Testis (tissue), 3 donors: ENCODE measurements around the gene SLC1A1. TPM values are rescaled to one million over a fixed set of nuclear protein-coding genes. Genes with fewer than 3 reads are reported as not detected.

Experiments
- DNase-seq: peaks from one replicate; pipeline ENCODE4 v3.0.0-alpha.2; 2019
- H3K27ac ChIP-seq, 2 donors: fragments of 200-600 bp; sonication (generic); one replicate each; pipeline ENCODE4 v1.5.1; 2019
- H3K27me3 ChIP-seq: fragments of 200-600 bp; sonication (generic); one replicate; pipeline ENCODE4 v1.5.1; 2019
- H3K36me3 ChIP-seq: fragments of 200-600 bp; sonication (generic); one replicate; pipeline ENCODE4 v1.5.1; 2017; ENCODE audit warnings: low read depth; ENCODE audit errors: missing control alignments
- H3K4me1 ChIP-seq: fragments of 200-600 bp; sonication (generic); one replicate; pipeline ENCODE4 v1.5.1; 2019
- H3K4me3 ChIP-seq, 2 donors: fragments of 200-600 bp; sonication (generic); one replicate each; pipeline ENCODE4 v1.5.1; 2017 to 2019
- H3K9me3 ChIP-seq: fragments of 200-600 bp; sonication (generic); one replicate; pipeline ENCODE4 v1.5.1; 2017
- CTCF ChIP-seq, 3 experiments: fragments of 450-650 bp in 2 of 3; fragments of 200-600 bp in 1 of 3; sonication (generic) in 1 of 3; IDR thresholded peaks; one replicate each; pipeline ENCODE4 v1.5.1; 2016 to 2019; ENCODE audit warnings: antibody characterized with exemption in 3 of 3, mild to moderate bottlenecking in 2 of 3, moderate library complexity in 1 of 3
- POLR2A ChIP-seq: fragments of 450-650 bp; IDR thresholded peaks from one replicate; pipeline ENCODE4 v1.6.1; 2017; ENCODE audit warnings: antibody characterized with exemption, mild to moderate bottlenecking, moderate library complexity
- WGBS, 2 donors: methylation state at CpG; one replicate each; pipeline ENCODE4 v1.1.5; 2018; 5-methylcytosine and 5-hydroxymethylcytosine counted together
- intact Hi-C: fragments of 100-400 bp; cut with DNase I; formaldehyde crosslinking; loops from one replicate; pipeline ENCODE4 v1.15.1; 2023; ENCODE audit warnings: low total_unique reads
- polyA plus RNA-seq: library from polyadenylated mRNA; stranded (reverse); fragments of 350-450 nt; fragmentation: Illumina TruSeq; extraction: RNeasy Lipid Tissue Mini Kit (QIAGEN cat#74804); gene quantifications from one replicate; pipeline ENCODE4 v1.2.3, GENCODE V29; 2014; ENCODE audit warnings: low read depth, low replicate concordance; ENCODE audit not compliant: insufficient read depth
- total RNA-seq, 2 donors: library from RNA; depleted of rRNA; stranded (reverse); fragments of >200 nt; gene quantifications; one replicate each; pipeline ENCODE4 v1.2.3, GENCODE V29; 2016

Gene SLC1A1
- total and polyA plus RNA-seq, 3 donors from 2014 or later, result 0.63 to 1.2 (median 1.1) TPM

DNA sequence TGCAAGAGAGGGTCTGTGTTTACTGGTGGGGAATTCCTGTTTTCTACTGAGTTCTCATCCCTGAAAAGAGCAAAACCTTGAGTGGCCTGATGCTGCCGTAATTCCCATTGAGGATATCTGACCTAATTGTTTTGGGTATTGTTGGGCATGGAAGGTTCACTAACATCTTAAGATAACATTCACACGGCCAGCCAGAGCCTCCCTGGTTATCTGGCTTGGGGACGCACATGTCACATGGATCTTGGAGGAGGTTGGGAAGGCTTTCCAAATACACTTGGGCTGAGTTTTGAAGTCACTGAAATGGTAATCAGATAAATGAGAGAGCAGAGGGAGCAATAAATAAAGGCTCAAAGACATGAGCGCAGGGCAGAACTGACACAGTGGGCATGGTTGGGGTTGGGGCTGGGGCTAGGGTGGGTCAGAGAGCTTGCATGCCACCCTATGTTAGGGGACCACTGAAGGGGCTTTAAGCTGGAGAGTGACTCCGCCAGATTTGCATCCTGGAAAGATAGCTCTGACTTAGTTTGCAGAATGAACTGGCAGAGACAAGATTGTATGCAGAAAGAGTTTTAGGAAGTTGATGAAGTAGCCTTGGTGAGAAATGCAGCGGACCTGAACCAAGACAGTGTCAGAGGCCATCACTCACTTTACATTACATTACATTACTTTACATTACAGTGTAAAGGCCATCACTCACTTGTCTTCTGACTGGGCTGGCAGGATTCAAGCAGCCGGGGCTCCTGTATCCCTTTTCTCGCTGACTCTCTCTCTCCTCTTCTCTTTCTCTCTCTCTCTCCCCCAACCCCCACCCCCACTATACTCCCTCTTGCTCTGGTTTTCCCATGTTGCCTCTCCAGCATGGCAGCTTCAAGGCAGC lies 24.2 kb downstream of the SLC1A1 start:
- Histone ChIP-seq H3K4me1 (no peaks in the 10 kb centered on the region), H3K27ac (no peak overlapping the region), H3K36me3 (no peaks in the 10 kb centered on the region), H3K27me3 (no peaks in the 10 kb centered on the region), H3K4me3 (no peak overlapping the region), H3K9me3 (no peaks in the 10 kb centered on the region)
- no peak for DNase-seq
- intact Hi-C loops, result no loop called here
- 61 to 70% methylated on average over 8 of the region's 8 CpGs for WGBS, 2 donors
- no peak for TF ChIP-seq CTCF (IDR thresholded peaks at IDR 0.05)
- no peak for TF ChIP-seq POLR2A

GRCh38 chr9:4515958-4516375 lies 25.7 kb downstream of the SLC1A1 start:
- Histone ChIP-seq H3K9me3 (no peaks in the 10 kb centered on the region), H3K4me1 (no peaks in the 10 kb centered on the region), H3K4me3 (no peak overlapping the region), H3K27ac (no peak overlapping the region), H3K36me3 (no peaks in the 10 kb centered on the region), H3K27me3 (no peaks in the 10 kb centered on the region)
- no peak for TF ChIP-seq CTCF (IDR thresholded peaks at IDR 0.05)
- TF ChIP-seq POLR2A, result no peak
- WGBS, 2 donors, result 59 to 100% methylated on average over 1 of the region's 1 CpG
- no peak for DNase-seq
- intact Hi-C loops, result no loop called here

- intact Hi-C loops, result no loop called here
- Histone ChIP-seq H3K27ac (no peak overlapping the region), H3K4me3 (no peak overlapping the region), H3K27me3 (no peaks in the 10 kb centered on the region), H3K4me1 (no peaks in the 10 kb centered on the region), H3K36me3 (no peaks in the 10 kb centered on the region), H3K9me3 (no peaks in the 10 kb centered on the region)
- 75 to 86% methylated on average over 6 of the region's 6 CpGs for WGBS, 2 donors
- DNase-seq, result no peak
- TF ChIP-seq POLR2A (no peak), CTCF (IDR thresholded peaks at IDR 0.05) (no peak)
These were observed 27.0 kb downstream of the SLC1A1 start for GRCh38 chr9:4517274-4517673.

- TF ChIP-seq CTCF (IDR thresholded peaks at IDR 0.05), result no peak
- no peak for TF ChIP-seq POLR2A
- no peaks in the 10 kb centered on the region for H3K4me1 ChIP-seq
- WGBS, 2 donors, result 83 to 89% methylated on average over 2 of the region's 2 CpGs
- no peaks in the 10 kb centered on the region for H3K27me3 ChIP-seq
- no peaks in the 10 kb centered on the region for H3K9me3 ChIP-seq
- no peak overlapping the region for H3K4me3 ChIP-seq
- intact Hi-C loops, result no loop called here
- no peak overlapping the region for H3K27ac ChIP-seq
- DNase-seq, result no peak
- H3K36me3 ChIP-seq, result no peaks in the 10 kb centered on the region
These were observed 29.3 kb downstream of the SLC1A1 start for GRCh38 chr9:4519604-4520003.

DNA sequence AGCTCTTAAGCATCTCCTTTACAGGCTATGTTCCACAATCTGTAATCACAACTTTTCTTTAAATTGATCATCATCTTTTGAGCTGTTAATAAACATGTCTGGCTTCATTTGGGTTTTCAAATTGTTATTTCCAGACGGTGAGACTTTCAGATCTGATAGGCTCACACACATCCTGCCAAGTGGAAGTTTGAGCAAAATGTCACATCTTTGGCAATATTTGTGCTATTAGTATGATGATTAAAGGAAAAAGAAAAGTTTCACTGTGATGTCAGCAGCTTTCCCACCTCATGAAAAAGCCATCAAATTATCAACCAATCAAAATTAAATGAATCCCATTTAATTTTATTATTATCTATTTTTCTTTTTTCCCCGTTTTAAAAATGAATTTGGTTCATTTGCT lies 29.8 kb downstream of the SLC1A1 start:
- no peak overlapping the region for H3K4me3 ChIP-seq
- no peaks in the 10 kb centered on the region for H3K36me3 ChIP-seq
- TF ChIP-seq POLR2A (no peak), CTCF (IDR thresholded peaks at IDR 0.05) (no peak)
- no peak for DNase-seq
- H3K9me3 ChIP-seq, result no peaks in the 10 kb centered on the region
- no peaks in the 10 kb centered on the region for H3K4me1 ChIP-seq
- no peaks in the 10 kb centered on the region for H3K27me3 ChIP-seq
- H3K27ac ChIP-seq, result no peak overlapping the region
- intact Hi-C loops, result no loop called here
- 68 to 74% methylated on average over 2 of the region's 2 CpGs for WGBS, 2 donors
